ENCODE results near the gene SPANXC.
"Not testable (repeated sequence)": the region's sequence is repeated elsewhere in the genome, so short reads cannot be mapped to it uniquely, and the experiment has no call there.

The SPANXC gene, protein sequence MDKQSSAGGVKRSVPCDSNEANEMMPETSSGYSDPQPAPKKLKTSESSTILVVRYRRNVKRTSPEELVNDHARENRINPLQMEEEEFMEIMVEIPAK

DNA sequence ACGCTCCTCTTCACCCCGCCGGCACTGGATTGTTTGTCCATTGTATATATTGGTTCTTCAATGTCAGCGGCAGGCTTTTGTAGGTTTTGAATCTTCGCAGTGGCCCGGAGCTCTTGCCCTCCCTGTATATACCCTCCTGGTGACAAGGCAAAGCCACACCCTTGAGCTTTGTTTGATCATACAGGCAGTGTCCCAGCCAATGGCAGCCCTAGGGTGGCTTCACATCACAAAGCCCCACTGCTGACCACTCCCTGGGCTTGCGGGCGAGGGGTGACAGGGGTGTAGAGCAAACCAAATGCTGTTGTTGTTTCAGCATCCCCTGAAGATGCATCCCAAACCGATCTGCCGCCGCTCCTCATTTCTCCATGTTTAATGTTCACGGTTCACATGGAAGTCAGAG lies at the start of gene SPANXC:
TSS of gene SPANXC (minus strand) at position 101 of the 400 bp plus-strand sequence. CDS start at position 41, 60 bp downstream.
- not testable (repeated sequence) for H3K9me3 ChIP-seq (ENCODE audit: severe bottlenecking); H3K27me3 ChIP-seq (ENCODE audit: insufficient read depth, poor library complexity, severe bottlenecking); DNase-seq (ENCODE audit: low spot score); H3K36me3 ChIP-seq (ENCODE audit: low read depth); H3K4me1 ChIP-seq (ENCODE audit: insufficient read depth, poor library complexity, severe bottlenecking); H3K4me3 ChIP-seq (ENCODE audit: severe bottlenecking); H3K27ac ChIP-seq (ENCODE audit: poor library complexity, severe bottlenecking); ATAC-seq (ENCODE audit: low read depth)

GRCh38 chrX:141279476-141279875 lies 37.2 kb upstream of the SPANXC start:
- no peak overlapping the region for H3K4me3 ChIP-seq (ENCODE audit: severe bottlenecking)

DNA sequence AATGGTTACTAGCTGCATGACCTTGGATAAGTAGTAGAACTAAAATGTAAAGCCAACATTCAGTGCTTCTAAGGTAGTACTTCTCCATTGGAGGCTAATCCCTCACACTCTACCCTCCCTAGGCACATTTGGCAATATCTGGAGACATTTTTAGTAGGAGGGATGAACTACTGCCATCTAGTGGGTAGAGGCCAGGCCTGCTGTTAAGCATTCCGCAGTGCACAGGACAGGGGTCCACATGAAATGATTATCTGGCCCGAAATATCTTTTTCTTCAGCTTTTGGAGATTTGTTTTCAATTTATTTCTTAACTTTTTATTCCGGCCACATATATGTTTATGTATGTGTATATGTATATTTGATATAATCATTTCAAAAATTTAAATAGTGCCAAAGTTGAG lies 36.0 kb upstream of the SPANXC start:
- no peak for ATAC-seq (ENCODE audit: low read depth)
- no peak overlapping the region for H3K4me3 ChIP-seq (ENCODE audit: severe bottlenecking)

More at GRCh38 chrX:141279476-141279875, 37.2 kb upstream of the SPANXC start:
- ATAC-seq (ENCODE audit: low read depth) = no peak
- Histone ChIP-seq H3K36me3 (ENCODE audit: low read depth) (no peaks in the 10 kb centered on the region), H3K27ac (ENCODE audit: poor library complexity, severe bottlenecking) (no peak overlapping the region), H3K27me3 (ENCODE audit: insufficient read depth, poor library complexity, severe bottlenecking) (no peaks in the 10 kb centered on the region), H3K4me1 (ENCODE audit: insufficient read depth, poor library complexity, severe bottlenecking) (no peaks in the 10 kb centered on the region), H3K9me3 (ENCODE audit: severe bottlenecking) (no peaks in the 10 kb centered on the region)
- TF ChIP-seq CTCF (IDR thresholded peaks at IDR 0.05; ENCODE audit: poor library complexity, severe bottlenecking) = no peak
- no peak for DNase-seq (ENCODE audit: low spot score)

DNA sequence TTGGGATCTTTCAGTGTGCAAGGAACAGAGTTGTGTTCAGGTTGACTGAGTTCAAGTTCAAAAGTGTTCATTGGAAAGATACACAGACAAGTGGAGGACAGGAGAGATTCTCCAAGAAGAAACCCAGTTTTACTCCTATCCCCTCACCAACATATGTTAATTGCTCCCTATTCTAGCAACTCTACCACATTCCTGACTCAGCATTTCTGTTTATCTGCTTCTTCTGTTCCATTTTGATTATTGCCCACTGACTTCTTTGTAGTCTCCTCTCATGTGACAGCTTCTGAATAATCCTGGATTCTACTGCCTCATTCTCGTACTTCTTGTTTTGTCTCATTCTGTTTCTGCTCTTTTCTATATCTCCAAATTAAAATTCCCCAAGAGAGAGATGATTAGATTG lies 15.8 kb upstream of the SPANXC start:
- H3K4me1 ChIP-seq (ENCODE audit: insufficient read depth, poor library complexity, severe bottlenecking) = no peaks in the 10 kb centered on the region
- no peak overlapping the region for H3K27ac ChIP-seq (ENCODE audit: poor library complexity, severe bottlenecking)
- H3K27me3 ChIP-seq (ENCODE audit: insufficient read depth, poor library complexity, severe bottlenecking) = no peaks in the 10 kb centered on the region
- TF ChIP-seq CTCF (IDR thresholded peaks at IDR 0.05; ENCODE audit: poor library complexity, severe bottlenecking) = no peak
- no peak for DNase-seq (ENCODE audit: low spot score)
- ATAC-seq (ENCODE audit: low read depth) = no peak
- H3K9me3 ChIP-seq (ENCODE audit: severe bottlenecking) = no peaks in the 10 kb centered on the region
- H3K36me3 ChIP-seq (ENCODE audit: low read depth) = no peaks in the 10 kb centered on the region
- H3K4me3 ChIP-seq (ENCODE audit: severe bottlenecking) = no peak overlapping the region

More for the DNA sequence above, 36.0 kb upstream of the SPANXC start:
- no peak for DNase-seq (ENCODE audit: low spot score)
- Histone ChIP-seq H3K9me3 (ENCODE audit: severe bottlenecking) (no peaks in the 10 kb centered on the region), H3K27me3 (ENCODE audit: insufficient read depth, poor library complexity, severe bottlenecking) (no peaks in the 10 kb centered on the region), H3K36me3 (ENCODE audit: low read depth) (no peaks in the 10 kb centered on the region), H3K4me1 (ENCODE audit: insufficient read depth, poor library complexity, severe bottlenecking) (no peaks in the 10 kb centered on the region), H3K27ac (ENCODE audit: poor library complexity, severe bottlenecking) (no peak overlapping the region)
- TF ChIP-seq CTCF (IDR thresholded peaks at IDR 0.05; ENCODE audit: poor library complexity, severe bottlenecking) = peak; percentile 48

DNA sequence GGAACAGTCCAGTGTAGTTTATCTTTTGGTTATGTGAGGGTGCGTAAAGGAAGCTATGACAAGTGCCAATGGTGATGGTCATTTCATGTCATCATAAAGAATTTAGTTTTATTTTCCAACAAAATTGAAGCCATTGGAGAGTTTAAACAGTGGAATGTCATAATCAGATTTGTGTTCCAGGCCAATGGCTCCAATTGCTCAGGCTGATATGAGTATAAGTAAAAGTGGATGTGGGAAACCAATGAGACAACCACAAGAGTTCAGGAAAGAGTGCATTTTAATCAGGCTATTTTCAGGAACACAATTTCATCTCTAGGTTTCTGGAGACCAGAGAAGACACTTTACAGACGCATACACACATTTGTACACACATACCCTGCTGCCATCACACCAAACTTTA lies 20.7 kb downstream of the SPANXC start:
- DNase-seq (ENCODE audit: low spot score) (no peak), ATAC-seq (ENCODE audit: low read depth) (no peak)
- Histone ChIP-seq H3K9me3 (ENCODE audit: severe bottlenecking) (no peaks in the 10 kb centered on the region), H3K4me3 (ENCODE audit: severe bottlenecking) (no peak overlapping the region), H3K27ac (ENCODE audit: poor library complexity, severe bottlenecking) (peak overlapping the region; percentile 61), H3K4me1 (ENCODE audit: insufficient read depth, poor library complexity, severe bottlenecking) (peaks cover 16% of the 10 kb centered on the region), H3K36me3 (ENCODE audit: low read depth) (no peaks in the 10 kb centered on the region), H3K27me3 (ENCODE audit: insufficient read depth, poor library complexity, severe bottlenecking) (no peaks in the 10 kb centered on the region)
- TF ChIP-seq CTCF (IDR thresholded peaks at IDR 0.05; ENCODE audit: poor library complexity, severe bottlenecking) = no peak

Measured in RWPE2 (cell line).